GM18858 (cell line): Measurements from ENCODE around the gene KRT33A.

ENCODE experiments used
- ATAC-seq: cut with Tn5 transposase; IDR thresholded peaks from one replicate; pipeline ENCODE4 v1.9.1; 2021; ENCODE audit not compliant: unreplicated experiment

KRT33A gene

GRCh38 chr17:41304091-41304490, 46.5 kb downstream of the KRT33A start:
- ATAC-seq: no peak

GRCh38 chr17:41302981-41303380, 47.6 kb downstream of the KRT33A start:
- no peak for ATAC-seq

- no peak for ATAC-seq
These were observed 48.4 kb downstream of the KRT33A start, which contains the start of gene KRTAP29-1 for GRCh38 chr17:41301916-41302901. TSS of gene KRTAP29-1 (minus strand) at chr17:41302851. CDS start at chr17:41302851, 0 bp downstream.

GRCh38 chr17:41301204-41301790, 49.3 kb downstream of the KRT33A start:
- ATAC-seq: no peak

GRCh38 chr17:41298458-41299135, 52.0 kb downstream of the KRT33A start:
- ATAC-seq: no peak

- no peak for ATAC-seq
These were observed 53.8 kb downstream of the KRT33A start for GRCh38 chr17:41296846-41297245.
